ENCODE data around the gene RXRA. TPM values are rescaled to one million over a fixed set of nuclear protein-coding genes. Genes with fewer than 3 reads are reported as not detected.

RXRA gene
- total RNA-seq, 1 donor from 2014 or later: 14.4 TPM

DNA sequence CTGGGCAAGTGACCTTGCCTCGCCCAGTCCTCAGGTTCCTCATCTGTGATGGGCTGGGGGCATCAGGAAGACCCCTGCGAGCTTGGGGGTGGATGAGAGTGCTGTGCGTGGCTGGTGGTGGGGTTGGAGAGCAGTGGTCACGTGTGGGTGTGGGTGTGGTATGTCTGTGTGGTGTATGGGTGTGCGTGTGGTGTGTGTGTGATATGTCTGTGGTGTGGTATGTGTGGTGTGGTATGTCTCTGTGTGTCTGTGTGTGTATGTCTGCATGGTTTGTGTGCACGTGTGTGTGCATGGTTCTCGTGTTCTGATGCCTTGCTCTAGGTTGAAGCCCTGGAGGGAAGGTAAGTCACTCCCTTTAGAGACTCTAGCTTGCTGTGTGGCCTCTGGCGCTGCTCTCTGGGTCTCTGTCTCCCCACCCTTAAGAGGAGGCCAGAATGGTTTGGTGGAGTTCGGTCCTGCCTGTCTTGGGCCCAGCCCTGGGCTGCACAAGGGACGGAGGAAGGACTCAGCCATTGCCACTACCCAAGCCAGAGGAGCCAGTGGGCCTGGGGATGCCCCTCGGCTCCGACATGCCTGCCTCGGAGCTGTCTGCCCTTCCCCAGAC, 87.0 kb downstream of the RXRA start:
- DNase-seq (ENCODE audit: low read depth, low spot score): no peak

DNA sequence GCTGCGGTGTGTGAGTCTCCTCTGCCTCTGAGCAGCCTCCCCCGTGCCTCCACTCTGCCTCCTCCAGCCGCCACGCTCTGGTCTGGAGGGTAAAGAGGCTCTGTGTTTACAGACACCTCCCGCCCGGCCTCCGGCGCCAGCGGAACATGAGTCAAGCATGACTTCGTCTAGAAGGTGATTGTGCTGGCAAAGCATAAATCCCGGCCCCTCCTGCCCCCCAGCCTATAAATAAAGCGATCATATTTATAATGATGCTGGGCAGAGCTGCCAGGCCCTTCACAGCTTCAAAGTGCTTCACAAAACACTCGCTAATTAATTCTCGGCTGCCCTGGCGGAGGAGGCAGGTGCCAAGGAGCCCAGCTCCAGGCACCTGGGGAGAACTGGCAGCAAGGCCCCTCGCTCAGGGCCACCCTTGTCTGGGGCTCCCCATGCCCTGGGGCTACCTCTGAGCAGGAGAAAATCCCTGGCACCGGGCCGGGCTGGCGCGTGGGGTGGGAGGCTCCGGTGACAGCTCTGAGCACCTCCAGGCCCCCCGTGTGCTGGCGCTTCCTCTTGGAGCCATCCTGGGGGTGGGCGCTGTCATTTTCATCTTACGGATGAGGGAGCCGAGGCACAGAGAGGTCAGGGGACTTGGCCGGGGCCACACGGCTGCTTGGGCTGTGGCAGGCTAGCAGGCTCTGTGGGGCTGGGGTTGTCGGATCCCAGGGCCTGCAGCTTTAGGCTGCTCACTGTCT, 87.8 kb downstream of the RXRA start:
- peak; percentile 81 for DNase-seq (ENCODE audit: low read depth, low spot score)

DNA sequence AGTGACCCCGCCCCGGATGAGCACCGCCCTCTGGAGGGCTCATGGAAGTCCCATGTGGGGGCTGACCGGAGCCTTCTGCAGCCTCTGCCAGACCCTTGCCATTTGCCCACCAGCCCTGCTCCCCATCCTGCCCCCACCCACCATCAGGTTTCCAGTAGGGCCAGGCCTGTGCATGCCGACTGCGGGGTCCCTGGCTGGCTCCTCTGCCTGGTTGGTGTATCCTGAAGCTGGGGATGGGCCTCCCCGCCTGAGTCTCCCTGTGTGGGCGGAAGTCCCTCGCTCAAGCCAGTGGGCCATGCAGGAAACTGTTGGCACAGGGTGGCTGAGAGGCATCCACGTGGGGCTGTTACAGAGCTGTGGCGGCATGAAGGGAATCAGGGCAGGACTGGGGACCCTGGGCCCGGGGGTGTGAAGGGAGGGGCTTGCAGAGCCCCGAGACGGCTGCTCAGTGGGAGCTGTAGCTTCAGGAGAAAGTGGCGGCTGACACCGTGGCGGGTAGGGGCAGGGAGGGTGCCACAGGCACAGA, 88.7 kb downstream of the RXRA start:
- DNase-seq (ENCODE audit: low read depth, low spot score): no peak

DNA sequence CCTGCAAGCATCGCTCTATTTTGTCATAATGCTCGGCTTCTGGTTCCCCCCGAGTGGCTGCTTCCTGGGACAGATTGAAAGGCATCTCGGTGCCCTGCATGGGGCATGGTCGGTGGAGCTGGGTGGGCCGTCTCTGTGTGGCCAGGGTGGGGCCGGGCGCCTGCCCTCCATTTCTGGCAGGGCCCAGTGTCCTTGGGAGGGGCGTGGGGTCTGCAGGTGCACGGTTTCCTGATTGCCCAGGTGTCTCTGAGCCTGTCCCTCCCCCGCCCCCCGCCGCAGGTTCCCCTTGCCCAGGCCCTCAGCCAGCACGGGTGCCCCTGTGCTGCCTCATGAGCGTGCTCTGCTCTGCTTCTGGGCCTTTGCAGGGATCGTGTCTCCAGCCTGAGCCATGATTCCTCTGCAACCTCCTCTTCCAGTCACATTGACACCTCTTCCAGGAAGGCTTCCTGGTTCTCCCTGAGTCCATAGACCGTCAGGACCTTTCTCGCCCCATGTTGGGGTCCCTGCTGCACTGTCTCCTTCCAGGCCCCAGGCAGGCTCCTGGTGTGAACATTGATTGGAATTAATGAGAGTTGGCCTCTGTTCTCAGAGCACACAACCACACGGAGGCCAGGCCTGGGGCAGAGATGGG, 90.2 kb downstream of the RXRA start:
- DNase-seq (ENCODE audit: low read depth, low spot score): no peak

DNA sequence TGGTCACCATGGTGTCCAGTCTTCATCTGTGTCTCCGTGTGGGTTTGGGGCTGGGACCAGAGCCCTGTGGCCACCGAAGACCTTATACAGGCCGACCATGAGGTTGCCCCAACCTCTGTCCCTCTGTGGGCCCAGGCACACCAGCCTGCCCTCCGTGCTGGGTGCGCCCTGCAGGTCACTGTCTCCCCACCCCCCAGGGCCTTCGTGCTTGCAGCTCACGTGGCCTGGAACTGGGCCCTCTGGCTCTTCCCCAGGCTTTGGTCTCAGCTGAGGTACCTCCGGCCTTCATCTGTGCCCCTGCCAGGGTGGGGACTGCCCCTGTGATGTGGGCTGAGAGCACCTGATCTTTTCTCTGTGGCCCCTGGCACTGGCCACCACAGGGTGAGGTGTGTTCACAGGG, 92.1 kb downstream of the RXRA start:
- no peak for DNase-seq (ENCODE audit: low read depth, low spot score)

DNA sequence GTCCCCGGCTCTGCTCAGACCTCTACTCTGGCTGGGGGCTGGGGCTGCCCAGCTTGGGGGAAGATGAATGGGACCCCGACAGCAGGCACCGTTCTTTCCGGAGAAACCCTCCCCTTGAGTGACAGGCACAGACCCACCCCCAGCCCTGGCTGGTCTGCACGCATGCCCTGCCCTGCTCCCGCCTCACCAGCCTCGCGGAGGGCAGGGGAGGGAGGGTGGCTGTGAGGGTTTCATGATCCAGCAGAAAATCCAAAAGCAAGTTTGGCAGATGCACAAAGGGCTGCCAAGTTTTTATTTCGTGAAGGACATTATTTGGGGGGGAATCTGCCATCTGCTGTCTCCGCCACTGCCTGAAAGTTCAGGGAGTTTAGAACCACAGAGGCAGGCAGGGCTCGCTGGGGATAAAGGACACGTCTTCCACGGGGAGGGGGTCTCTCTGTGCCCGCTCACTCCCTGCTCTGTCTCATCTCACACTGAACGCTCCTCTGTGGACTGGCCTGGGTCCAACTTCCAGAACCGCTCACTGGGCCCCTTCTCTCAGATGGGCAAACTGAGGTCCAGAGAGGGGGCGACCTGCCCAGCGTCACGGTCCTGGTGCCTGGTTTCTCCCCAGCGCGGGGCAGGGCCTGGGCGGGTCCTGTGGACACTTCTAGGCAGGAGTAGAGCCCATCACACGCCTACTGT, 92.9 kb downstream of the RXRA start:
- no peak for DNase-seq (ENCODE audit: low read depth, low spot score)

DNA sequence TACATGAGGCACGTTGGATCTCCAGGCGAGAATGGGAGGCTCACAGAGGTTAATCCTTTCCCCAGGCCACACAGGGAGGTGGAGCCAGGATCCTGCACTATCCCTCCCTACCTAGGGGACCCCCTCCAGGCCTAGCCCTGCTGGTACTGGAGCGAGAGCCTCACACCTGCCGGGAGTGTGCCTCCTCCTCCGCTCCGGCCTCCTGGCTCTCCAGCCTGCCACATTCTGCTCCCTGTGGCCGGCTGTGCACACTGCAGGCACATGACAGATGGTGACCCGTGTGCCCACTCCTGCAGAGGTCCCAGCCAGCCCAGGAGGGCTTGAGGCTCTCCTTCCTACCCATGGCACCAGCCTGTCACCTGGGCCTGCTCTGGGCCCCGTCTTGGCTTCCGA, 93.4 kb downstream of the RXRA start:
- DNase-seq (ENCODE audit: low read depth, low spot score): no peak

DNA sequence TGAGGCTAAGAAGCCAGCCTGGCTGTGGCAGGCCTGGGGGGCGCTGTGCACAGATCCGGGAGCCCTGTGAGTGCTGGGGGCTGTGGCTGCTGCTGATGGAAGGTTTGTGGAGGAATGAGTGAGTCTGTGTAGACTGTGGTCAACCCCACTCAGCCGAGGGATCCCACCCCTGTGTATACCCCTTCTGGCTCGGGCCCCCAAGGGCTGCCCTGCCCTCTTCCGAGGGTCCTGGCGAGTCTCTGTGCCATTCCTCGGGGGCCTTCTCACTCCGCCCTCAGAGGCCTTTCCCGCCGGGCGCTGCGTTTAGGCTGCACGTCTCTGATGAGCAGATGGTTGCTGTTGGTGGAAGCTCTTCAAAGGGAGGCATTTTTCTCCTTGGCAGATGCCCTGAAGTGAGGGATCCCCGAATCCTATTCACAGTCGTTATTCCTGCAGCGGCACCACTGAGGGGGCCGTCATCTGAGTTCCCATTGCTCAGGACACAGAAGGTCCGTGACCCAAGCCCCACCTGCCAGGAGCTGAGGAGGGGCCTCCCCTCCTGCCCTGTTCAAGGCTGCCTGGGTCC, 94.1 kb downstream of the RXRA start:
- DNase-seq (ENCODE audit: low read depth, low spot score): no peak

DNA sequence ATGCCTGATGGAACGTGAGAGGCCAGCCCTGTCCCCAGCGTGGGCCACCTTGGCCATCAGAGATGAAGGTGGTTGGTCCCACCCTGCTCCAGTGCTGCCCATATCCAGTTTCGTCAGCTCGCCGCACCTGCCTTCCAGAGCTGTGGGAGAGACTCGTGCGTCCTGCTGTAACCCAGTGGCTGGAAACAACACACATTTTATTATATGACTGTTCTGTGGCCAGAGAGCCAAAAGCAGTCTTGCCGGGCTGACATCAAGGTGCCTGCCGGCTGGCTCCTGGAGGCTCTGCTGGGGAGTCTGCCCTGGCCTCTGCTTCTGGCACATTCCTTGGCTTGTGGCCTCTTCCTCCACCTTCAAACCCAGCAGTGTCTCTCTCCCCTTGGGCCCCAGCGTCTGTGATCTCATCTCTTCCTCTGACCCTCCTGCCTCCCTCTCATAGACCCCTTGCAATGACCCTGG, 94.7 kb downstream of the RXRA start:
- no peak for DNase-seq (ENCODE audit: low read depth, low spot score)

DNA sequence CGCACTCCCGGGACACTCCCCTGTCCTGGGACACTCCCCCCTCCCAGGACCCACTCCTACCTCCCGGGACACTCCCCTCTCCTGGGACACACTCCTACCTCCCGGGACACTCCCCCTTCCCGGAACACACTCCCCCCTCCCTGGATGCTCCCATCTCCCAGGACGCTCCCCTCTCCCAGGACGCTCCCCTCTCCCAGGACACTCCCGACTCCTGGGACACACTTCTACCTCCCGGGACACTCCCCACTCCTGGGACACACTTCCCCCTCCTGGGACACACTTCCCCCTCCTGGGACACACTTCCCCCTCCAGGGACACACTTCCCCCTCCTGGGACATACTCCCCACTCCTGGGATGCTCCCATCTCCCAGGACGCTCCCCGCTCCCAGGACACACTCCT, 95.6 kb downstream of the RXRA start:
- no peak for DNase-seq (ENCODE audit: low read depth, low spot score)

DNA sequence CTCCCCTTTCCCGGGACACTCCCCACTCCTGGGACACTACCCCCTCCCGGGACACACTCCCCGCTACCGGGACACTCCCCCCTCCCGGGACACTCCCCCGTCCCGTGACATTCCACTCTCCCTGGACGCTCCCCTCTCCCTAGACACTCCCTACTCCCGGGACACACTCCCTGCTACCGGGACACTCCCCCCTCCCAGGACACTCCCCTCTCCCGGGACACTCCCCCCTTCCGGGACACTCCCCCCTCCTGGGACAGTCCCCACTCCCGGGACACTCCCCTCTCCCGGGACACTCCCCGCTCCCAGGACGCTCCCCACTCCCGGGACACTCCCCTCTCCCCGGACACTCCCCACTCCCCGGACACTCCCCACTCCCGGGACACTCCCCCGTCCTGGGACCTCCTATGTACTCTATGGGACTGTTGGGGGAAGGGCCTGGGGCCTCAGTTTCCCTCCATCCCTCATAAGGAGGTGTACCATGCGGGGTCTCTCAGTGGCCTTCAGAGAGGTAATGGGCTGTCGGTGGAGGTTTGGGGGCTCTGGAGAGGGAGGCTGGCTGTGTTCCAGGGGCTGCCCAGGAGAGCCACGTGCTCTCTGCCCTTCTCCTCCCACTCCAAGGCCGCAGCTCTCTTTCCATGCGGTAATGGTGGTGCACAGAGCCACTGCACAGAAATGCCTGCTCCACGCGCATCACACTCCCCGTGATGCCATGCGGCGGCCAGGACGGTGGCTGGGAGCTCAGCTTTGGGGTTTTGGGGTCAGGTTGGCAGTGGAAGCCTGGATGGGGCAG, 96.2 kb downstream of the RXRA start:
- no peak for DNase-seq (ENCODE audit: low read depth, low spot score)

DNA sequence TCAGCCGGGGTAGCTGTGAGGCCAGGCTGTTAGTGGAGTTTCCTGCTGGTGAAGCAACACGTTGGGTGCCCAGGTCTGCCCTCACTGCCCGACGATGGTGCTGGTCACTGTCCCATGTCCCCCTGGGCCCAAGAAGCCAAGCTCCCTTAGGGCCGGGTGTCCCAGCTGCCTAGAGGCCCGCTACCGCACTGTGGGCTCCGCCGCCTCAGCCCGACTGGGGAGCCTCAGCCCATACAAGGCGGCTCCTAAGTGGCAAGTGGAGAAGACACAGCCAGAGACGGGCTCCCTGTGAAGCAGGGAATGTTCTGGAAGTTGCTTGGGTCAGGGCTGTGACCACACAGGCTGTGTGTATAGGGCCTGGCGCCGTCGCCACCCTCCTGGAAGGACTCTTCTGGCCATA, 96.9 kb downstream of the RXRA start:
- DNase-seq (ENCODE audit: low read depth, low spot score): no peak

DNA sequence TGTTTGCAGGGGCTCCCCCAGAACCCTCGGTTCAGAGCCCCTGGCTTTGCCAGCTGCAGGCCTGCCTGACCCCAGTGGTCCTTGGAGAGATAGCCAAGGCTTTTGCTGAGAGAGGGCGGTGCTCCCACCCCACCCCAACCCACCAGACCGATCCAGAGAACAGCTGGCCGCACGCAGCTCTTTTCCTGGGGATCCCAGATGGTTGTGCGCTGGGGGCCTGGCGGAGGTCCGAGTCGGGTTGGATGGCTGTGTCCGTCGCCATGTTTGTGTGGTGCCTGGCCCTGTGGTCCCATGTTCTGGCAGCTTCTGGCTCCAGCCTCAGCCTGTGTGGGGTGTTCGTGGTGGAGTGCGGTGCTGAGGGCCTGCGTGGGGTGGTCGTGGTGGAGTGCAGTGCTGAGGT, 97.5 kb downstream of the RXRA start:
- no peak for DNase-seq (ENCODE audit: low read depth, low spot score)

DNA sequence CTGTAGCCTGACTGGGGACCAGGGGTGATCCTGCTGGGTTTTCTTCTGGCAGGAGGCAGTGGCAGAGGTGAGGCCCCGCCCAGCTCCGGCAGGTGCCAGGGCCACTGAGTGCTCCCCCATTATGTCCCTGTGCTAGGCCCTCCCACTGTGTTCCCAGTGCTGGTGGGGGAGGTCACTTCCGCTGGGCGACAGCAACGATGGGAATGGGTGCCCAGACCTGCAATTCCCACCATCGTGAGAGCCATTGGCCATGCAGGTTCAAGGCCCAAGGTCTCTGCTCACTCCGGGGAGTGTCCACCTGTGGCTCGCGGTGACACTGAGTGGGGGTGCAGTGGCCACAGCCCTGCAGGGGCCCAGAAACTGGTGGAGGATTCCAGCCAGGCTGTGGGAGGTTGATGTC, 98.6 kb downstream of the RXRA start:
- DNase-seq (ENCODE audit: low read depth, low spot score): no peak

DNA sequence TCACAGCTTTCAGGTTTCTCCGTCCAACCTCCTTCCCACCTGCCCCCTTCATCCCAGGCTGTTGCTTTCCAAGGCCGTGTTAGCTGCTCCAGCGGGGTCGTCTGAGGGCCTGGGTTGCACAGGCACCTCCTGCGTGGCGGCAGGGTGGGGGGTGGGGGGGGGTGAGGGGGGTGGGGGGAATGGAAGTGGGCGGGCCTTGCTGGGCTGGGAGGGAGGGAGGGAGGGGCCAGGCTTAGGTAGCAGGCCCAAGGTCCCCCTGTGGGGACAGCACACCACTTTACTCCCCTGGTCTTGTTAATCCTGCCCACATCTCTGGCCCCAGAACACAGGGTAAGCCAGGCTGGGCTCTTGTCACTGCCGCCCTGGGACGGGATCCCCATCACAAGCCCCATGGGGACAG, 99.1 kb downstream of the RXRA start:
- DNase-seq (ENCODE audit: low read depth, low spot score): no peak

DNA sequence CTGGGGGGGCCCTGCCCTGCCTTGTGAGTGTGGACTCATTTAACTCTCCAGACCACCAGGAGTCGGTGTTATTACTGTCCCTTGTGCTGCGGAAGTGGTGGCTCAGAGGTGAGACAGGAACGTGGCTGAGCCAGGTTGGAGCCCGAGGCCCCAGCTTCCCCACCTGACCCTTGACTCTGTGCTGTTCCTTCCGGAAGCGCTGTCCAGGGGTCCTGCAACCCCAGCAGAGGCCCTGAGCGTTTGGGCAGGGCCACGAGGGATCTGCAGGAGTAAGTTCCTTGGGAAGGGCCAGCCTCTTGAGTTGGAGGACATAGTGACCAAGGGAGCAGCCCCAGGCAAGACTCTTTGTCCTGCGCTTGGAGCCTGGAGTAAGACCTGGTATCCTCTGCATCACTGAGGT, 99.6 kb downstream of the RXRA start:
- DNase-seq (ENCODE audit: low read depth, low spot score): no peak

DNA sequence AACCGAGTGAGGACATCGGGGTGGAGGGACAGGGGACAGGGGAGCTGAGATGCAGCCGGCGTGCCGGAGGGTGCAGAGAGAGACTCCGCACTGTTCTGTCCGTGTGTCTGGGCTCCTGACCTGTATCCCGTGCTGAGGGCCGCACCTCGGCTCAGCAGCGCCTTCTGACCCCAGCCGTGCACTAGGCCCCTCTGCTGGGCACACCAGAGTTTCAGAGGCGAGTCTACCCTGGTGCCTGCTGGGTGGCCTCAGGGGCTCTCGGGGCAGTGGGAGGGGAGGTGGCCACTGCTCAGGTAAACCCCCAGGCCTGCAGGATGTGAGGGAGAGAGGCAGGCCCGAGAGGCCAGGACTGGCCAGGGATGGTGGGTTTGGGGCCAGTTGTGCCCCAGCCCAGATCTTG, 100.2 kb downstream of the RXRA start:
- no peak for DNase-seq (ENCODE audit: low read depth, low spot score)

DNA sequence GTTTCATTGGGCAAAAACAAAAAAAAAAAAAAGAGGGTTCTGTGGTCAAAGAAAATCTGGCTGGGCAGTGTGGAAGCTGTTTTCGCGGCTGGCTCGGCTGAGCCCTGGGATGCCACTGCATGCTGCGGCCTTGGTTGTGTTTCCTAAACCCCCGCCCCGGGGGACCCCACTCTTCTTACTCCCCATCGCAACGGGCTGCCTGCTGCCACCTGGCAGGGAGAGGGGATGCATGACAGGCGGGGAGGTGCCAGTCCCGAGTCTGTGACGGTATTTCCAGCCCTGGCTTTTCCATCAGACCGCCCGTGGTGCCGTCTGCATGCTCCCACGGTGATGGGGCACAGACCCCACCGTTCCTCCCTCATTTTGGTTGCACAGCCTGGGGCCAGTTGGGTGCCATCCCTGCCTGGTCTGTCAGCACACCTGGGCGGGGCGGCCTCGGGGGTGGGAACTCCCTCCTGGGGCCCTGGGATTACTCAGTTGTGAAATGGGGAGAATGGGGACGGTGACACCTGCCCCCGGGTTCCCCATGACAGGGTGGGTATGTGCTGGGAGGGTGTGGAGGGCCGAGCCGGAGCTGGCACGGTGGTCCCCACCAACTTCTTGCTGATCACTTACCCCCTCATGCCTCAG, 101.0 kb downstream of the RXRA start:
- no peak for DNase-seq (ENCODE audit: low read depth, low spot score)

DNA sequence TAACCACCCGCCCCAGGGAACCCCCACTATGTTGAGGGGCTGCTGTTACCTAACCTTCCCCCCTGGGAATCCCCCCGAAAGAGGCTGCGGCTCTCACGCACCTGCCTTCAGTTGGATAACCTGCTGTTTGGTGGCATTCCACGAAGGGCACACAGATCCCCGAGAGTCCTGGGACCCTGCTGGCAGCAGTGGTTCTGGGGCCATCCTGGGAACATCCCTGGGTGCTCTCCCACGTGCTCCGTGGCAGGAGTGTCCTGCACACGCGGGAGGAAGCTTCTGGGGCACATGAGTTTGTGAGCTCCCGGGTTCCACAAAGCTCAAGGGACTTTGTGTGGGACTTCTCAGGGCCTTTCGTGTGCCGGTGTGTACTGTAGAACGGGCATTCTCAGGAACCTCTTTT, 102.3 kb downstream of the RXRA start:
- no peak for DNase-seq (ENCODE audit: low read depth, low spot score)

DNA sequence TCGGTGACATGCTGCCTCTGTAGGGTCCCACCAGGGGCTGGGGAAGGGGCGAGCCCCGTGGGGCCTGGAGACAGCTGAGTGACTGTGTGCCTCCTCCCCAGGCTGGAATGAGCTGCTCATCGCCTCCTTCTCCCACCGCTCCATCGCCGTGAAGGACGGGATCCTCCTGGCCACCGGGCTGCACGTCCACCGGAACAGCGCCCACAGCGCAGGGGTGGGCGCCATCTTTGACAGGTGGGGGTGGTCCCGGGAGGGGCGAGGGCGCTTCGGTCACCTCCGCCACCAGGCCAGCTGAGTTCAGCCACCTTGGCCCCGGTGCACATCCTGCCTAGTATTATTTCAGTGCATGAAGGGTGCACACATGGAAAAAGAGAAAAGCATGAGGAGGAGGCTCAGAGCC, 102.8 kb downstream of the RXRA start:
- DNase-seq (ENCODE audit: low read depth, low spot score): no peak

DNA sequence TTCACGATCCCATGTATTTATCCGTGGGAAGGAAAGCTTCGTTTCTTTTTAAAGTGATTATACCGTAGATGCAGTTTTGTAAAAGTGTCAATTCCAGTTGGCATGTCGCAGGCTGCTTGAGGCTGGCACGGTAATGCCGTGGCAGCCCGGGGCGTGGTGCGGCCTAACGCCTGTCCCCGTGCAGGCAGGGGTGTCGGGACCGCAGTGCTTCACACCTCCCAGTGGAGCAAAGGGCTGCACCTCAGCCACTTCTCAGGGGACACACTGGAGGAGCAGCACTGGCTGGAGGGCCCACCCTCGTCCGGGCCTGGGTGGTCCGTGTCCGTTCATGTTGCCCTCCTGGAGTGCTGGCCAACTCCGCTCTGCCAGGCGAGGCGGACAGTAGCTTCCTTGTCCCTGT, 103.2 kb downstream of the RXRA start:
- DNase-seq (ENCODE audit: low read depth, low spot score): no peak

All from pulmonary artery endothelial cell (primary cell).